Measurements from ENCODE around the gene NOP53. TPM values are rescaled to one million over a fixed set of nuclear protein-coding genes. Genes with fewer than 3 reads are reported as not detected.

Gene NOP53
- total and polyA plus RNA-seq, 4 donors, result 25.8 to 85.5 (median 38.6) TPM

DNA sequence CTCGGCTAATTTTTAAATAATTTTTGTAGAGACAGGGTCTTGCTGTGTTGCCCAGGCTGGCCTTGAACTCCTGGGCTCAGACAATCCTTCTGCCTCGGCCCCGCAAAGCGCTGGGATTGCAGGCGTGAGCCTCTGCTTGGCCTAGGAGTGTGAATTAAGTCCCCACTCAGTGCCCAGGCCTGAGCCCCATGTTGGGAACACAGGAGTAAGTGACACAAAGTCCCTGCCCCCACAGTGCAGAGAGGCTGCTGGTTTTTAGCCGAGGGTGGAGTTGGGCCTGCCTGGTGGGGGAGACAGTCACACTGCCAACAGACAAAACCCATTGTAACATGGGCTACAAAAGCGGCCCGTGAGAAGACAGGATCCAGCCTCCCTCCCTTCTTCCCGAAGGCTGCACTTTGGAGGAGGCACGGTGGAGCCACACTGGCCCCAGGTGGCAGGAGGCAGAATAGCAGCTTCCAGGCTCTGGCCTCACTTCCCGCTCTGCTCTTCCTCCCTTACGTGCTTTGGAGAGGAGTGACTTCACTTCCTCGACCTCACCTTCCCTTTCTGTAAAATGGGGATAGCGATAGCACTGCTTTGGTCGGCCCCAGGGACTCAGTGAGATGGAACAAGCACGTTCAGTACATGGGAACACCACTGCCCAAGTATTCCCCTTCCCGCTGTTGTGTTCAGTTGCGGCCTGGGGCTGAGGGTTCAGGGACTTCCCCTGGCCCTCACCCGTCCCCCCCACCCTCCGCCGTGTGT is 47.3 kb upstream of the NOP53 start:
- H3K27me3 ChIP-seq (ENCODE audit: control insufficient read depth in 4 of 4, insufficient read depth in 4 of 4, low read length in 3 of 4), result no peaks in the 10 kb centered on the region
- WGBS, result 39% methylated on average over 21 of the region's 21 CpGs
- H3K27ac ChIP-seq (ENCODE audit: low read depth in 1 of 2, low read length in 2 of 2), result no peak overlapping the region
- H3K36me3 ChIP-seq (ENCODE audit: control insufficient read depth in 4 of 4, insufficient read depth in 3 of 4, low read depth in 1 of 4, low read length in 3 of 4), result peaks cover 9 to 31% (median 12%) of the 10 kb centered on the region in 4 donors
- peak; percentile 77 for DNase-seq (ENCODE audit: low spot score)
- no peaks in the 10 kb centered on the region for H3K9me3 ChIP-seq (ENCODE audit: control insufficient read depth in 4 of 4, low read length in 3 of 4)
- TF ChIP-seq, protein P1, sequence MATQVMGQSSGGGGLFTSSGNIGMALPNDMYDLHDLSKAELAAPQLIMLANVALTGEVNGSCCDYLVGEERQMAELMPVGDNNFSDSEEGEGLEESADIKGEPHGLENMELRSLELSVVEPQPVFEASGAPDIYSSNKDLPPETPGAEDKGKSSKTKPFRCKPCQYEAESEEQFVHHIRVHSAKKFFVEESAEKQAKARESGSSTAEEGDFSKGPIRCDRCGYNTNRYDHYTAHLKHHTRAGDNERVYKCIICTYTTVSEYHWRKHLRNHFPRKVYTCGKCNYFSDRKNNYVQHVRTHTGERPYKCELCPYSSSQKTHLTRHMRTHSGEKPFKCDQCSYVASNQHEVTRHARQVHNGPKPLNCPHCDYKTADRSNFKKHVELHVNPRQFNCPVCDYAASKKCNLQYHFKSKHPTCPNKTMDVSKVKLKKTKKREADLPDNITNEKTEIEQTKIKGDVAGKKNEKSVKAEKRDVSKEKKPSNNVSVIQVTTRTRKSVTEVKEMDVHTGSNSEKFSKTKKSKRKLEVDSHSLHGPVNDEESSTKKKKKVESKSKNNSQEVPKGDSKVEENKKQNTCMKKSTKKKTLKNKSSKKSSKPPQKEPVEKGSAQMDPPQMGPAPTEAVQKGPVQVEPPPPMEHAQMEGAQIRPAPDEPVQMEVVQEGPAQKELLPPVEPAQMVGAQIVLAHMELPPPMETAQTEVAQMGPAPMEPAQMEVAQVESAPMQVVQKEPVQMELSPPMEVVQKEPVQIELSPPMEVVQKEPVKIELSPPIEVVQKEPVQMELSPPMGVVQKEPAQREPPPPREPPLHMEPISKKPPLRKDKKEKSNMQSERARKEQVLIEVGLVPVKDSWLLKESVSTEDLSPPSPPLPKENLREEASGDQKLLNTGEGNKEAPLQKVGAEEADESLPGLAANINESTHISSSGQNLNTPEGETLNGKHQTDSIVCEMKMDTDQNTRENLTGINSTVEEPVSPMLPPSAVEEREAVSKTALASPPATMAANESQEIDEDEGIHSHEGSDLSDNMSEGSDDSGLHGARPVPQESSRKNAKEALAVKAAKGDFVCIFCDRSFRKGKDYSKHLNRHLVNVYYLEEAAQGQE (IDR thresholded peaks at IDR 0.05), result no peak
- TF ChIP-seq, protein P2, sequence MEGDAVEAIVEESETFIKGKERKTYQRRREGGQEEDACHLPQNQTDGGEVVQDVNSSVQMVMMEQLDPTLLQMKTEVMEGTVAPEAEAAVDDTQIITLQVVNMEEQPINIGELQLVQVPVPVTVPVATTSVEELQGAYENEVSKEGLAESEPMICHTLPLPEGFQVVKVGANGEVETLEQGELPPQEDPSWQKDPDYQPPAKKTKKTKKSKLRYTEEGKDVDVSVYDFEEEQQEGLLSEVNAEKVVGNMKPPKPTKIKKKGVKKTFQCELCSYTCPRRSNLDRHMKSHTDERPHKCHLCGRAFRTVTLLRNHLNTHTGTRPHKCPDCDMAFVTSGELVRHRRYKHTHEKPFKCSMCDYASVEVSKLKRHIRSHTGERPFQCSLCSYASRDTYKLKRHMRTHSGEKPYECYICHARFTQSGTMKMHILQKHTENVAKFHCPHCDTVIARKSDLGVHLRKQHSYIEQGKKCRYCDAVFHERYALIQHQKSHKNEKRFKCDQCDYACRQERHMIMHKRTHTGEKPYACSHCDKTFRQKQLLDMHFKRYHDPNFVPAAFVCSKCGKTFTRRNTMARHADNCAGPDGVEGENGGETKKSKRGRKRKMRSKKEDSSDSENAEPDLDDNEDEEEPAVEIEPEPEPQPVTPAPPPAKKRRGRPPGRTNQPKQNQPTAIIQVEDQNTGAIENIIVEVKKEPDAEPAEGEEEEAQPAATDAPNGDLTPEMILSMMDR (IDR thresholded peaks at IDR 0.05; ENCODE audit: low read depth, low read length, missing input control), result peak; percentile 99
- no peak for TF ChIP-seq FOXA1 (IDR thresholded peaks at IDR 0.05)
- TF ChIP-seq RAD21 (IDR thresholded peaks at IDR 0.05), result peak; percentile 99 to 100
- peak in 1 of 2 donors; percentile 50 for TF ChIP-seq RXRA (IDR thresholded peaks at IDR 0.05)
- no peak overlapping the region for H3K4me3 ChIP-seq (ENCODE audit: low read depth in 1 of 3, low read length in 3 of 3)
- H3K4me1 ChIP-seq (ENCODE audit: control insufficient read depth in 4 of 4, insufficient read depth in 4 of 4, low read length in 3 of 4), result peaks cover 0 to 3% (median 0%) of the 10 kb centered on the region in 4 donors
- peak overlapping the region in 1 of 2 donors; percentile 6 for H3K9ac ChIP-seq (ENCODE audit: low read depth in 1 of 2, low read length in 2 of 2)

DNA sequence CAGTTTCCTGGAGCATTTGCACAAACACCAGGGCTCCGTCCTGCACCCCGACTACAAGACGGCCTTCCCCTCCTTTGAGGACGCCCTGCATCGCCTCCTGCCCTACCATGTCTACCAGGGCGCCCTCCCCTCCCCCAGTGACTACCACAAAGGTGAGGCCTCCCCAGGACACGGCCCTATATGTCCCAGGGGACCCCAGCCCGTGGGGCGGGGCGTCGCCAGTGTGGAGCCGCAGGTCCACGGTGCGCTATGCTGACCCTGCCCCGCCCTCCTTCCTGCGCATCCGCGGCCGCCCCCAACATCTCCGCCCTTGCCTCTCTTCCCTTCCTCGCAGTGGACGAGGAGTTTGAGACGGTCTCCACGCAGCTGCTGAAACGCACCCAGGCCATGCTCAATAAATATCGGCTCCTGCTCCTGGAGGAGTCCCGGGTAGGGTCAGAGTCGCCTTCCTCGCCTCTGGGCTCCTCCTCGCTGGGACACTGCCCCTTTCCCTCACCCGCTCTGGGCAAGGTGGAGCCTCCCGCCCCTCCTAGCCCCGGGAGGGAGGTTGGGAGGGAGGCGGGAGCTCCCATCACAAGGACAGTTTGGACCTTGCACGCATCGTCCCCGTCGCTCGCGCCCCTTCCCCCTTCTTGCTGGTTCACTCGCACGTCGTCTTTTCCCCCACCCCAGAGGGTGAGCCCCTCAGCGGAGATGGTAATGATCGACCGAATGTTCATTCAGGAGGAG is 46.6 kb upstream of the NOP53 start:
- Histone ChIP-seq H3K4me1 (ENCODE audit: control insufficient read depth in 4 of 4, insufficient read depth in 4 of 4, low read length in 3 of 4) (peaks cover 0 to 3% (median 0%) of the 10 kb centered on the region in 4 donors), H3K4me3 (ENCODE audit: low read depth in 1 of 3, low read length in 3 of 3) (no peak overlapping the region), H3K9me3 (ENCODE audit: control insufficient read depth in 4 of 4, low read length in 3 of 4) (no peaks in the 10 kb centered on the region), H3K9ac (ENCODE audit: low read depth in 1 of 2, low read length in 2 of 2) (no peak overlapping the region), H3K27me3 (ENCODE audit: control insufficient read depth in 4 of 4, insufficient read depth in 4 of 4, low read length in 3 of 4) (no peaks in the 10 kb centered on the region), H3K36me3 (ENCODE audit: control insufficient read depth in 4 of 4, insufficient read depth in 3 of 4, low read depth in 1 of 4, low read length in 3 of 4) (peaks cover 6 to 35% (median 12%) of the 10 kb centered on the region in 4 donors), H3K27ac (ENCODE audit: low read depth in 1 of 2, low read length in 2 of 2) (no peak overlapping the region)
- no peak for DNase-seq (ENCODE audit: low spot score)
- TF ChIP-seq, protein P1 (IDR thresholded peaks at IDR 0.05), result no peak
- no peak for TF ChIP-seq JUND (IDR thresholded peaks at IDR 0.05)
- WGBS, result 91% methylated on average over 46 of the region's 46 CpGs
